ENCODE results near the gene MCFD2. TPM values are rescaled to one million over a fixed set of nuclear protein-coding genes. Genes with fewer than 3 reads are reported as not detected.

The MCFD2 gene
- total and polyA plus RNA-seq, 3 experiments from 2014 or later: 22.7 to 40.0 (median 37.2) TPM

DNA sequence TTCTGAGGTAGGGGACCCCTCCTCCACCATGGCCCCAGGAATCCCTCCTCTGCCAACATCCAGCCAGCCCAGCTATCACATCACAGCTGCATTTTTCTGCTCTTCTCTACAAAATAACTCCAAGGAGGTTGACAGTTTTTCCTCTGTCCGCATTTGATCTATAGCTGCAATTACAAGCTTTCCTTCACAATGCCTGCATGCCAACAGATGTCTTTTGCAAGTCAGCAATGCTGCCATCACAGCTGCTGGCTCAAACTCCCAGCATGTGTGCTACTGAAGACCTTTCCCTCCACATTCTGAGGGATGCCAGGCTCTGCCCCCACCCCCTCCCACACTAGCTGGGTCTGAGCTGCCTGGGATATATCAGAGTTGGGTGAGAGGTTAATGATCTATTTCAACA lies 51.7 kb downstream of the MCFD2 start:
- Mint-ChIP-seq H3K4me3 (no peak overlapping the region), H3K27ac (peak overlapping the region in 1 of 8 donors; percentile 43), H3K4me1 (peaks cover 0 to 1% (median 0%) of the 10 kb centered on the region in 3 donors), H3K9me3 (peaks cover 2 to 19% (median 10%) of the 10 kb centered on the region in 5 donors), H3K36me3 (peaks cover 0 to 6% (median 0%) of the 10 kb centered on the region in 3 donors), H3K27me3 (peaks cover 8 to 24% of the 10 kb centered on the region in 2 donors)
- no peak for DNase-seq
- no peaks in the 10 kb centered on the region for H3K27me3 ChIP-seq (ENCODE audit: insufficient read depth, low read length, poor library complexity, severe bottlenecking)
- no peak overlapping the region for H3K27ac ChIP-seq (ENCODE audit: low read depth, low read length)
- H3K4me1 ChIP-seq (ENCODE audit: insufficient read depth, low read length): no peaks in the 10 kb centered on the region
- peaks cover 7% of the 10 kb centered on the region for H3K9me3 ChIP-seq (ENCODE audit: low read length)
- ChIA-PET CTCF (interaction anchor here (0.6 kb wide), 1 partner anchor 101 kb away, joined by 3 read pairs; no protein-coding TSS in a partner anchor), POLR2A (no interaction called here)
- no peaks in the 10 kb centered on the region for H3K36me3 ChIP-seq (ENCODE audit: insufficient read depth, low read length)
- H3K4me3 ChIP-seq (ENCODE audit: low read length): no peak overlapping the region

DNA sequence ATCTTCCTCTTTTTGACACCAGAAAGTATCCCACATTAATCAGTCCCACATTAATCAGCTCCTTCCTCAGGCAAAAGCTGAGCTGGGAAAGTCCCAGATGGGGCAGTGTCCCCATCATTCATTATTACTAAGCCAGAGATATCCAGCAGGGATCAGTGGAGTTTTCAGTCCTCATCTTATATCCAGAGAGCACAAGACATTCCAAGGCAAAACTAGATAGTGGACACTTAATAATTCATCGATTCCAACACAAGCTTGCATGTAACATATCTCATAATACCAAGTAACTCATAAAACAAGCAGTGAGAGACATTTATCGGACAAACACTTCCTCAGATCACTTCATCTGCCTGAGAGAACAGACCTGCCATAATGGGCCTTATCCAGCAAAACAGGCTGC lies 53.1 kb downstream of the MCFD2 start:
- Mint-ChIP-seq H3K27ac (no peak overlapping the region), H3K4me1 (peaks cover 0 to 1% (median 0%) of the 10 kb centered on the region in 3 donors), H3K27me3 (peaks cover 8 to 24% of the 10 kb centered on the region in 2 donors), H3K4me3 (no peak overlapping the region), H3K9me3 (peaks cover 2 to 19% (median 10%) of the 10 kb centered on the region in 5 donors), H3K36me3 (peaks cover 0 to 6% (median 0%) of the 10 kb centered on the region in 3 donors)
- Histone ChIP-seq H3K36me3 (ENCODE audit: insufficient read depth, low read length) (no peaks in the 10 kb centered on the region), H3K27ac (ENCODE audit: low read depth, low read length) (no peak overlapping the region), H3K4me1 (ENCODE audit: insufficient read depth, low read length) (no peaks in the 10 kb centered on the region), H3K9me3 (ENCODE audit: low read length) (peaks cover 7% of the 10 kb centered on the region), H3K4me3 (ENCODE audit: low read length) (no peak overlapping the region), H3K27me3 (ENCODE audit: insufficient read depth, low read length, poor library complexity, severe bottlenecking) (no peaks in the 10 kb centered on the region)
- ChIA-PET POLR2A (no interaction called here), CTCF (no interaction called here)
- DNase-seq: no peak

DNA sequence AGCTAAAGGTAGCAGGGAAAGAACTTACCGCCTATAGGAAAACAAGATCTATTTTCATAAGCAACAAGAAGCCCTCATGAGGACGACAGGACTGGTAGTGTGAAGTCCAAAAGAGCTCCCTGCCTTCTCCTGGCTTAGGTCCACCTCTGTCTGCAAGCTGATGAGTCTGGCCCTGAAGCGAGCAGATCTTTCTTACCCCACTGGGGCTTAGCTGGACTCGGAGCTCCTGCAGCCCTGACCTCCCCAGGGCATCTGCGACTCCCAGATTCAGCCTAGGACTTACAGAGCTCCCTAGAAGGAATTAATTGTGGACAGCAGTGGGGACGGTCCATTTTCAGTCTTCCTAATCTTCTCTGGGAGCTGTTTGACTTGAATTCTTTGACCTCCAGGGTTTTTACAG lies 53.7 kb downstream of the MCFD2 start:
- Histone ChIP-seq H3K4me3 (ENCODE audit: low read length) (no peak overlapping the region), H3K9me3 (ENCODE audit: low read length) (peaks cover 7% of the 10 kb centered on the region), H3K27ac (ENCODE audit: low read depth, low read length) (no peak overlapping the region), H3K4me1 (ENCODE audit: insufficient read depth, low read length) (no peaks in the 10 kb centered on the region), H3K27me3 (ENCODE audit: insufficient read depth, low read length, poor library complexity, severe bottlenecking) (no peaks in the 10 kb centered on the region), H3K36me3 (ENCODE audit: insufficient read depth, low read length) (no peaks in the 10 kb centered on the region)
- POLR2A ChIA-PET: no interaction called here
- no peak for DNase-seq
- H3K4me3 Mint-ChIP-seq: no peak overlapping the region
- H3K4me1 Mint-ChIP-seq: peaks cover 0 to 1% (median 0%) of the 10 kb centered on the region in 3 donors
- H3K9me3 Mint-ChIP-seq: peaks cover 2 to 19% (median 10%) of the 10 kb centered on the region in 5 donors
- CTCF ChIA-PET: no interaction called here
- H3K36me3 Mint-ChIP-seq: peaks cover 0 to 6% (median 0%) of the 10 kb centered on the region in 3 donors
- no peak overlapping the region for H3K27ac Mint-ChIP-seq
- peaks cover 8 to 26% of the 10 kb centered on the region in 2 donors for H3K27me3 Mint-ChIP-seq

DNA sequence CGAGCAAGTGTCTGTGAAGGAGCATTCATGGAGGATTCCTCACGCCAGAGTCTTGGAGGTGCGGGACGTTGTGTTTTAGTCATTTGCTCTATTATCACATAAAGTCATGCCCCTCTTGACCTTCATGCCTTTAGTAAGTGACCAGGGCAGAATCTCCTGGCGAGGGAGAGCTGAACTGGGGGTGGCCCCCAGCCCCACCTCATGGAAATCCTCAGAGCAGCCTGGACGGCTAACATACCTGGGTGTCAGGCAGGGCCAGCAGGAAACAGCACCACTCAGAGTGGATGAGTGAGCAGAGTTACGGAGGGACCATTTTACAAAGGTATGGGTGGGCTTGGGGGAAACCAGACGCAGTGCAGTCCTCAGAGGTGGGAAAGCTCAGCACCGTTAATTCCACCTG lies 56.1 kb downstream of the MCFD2 start:
- no peaks in the 10 kb centered on the region for H3K4me1 ChIP-seq (ENCODE audit: insufficient read depth, low read length)
- H3K27ac Mint-ChIP-seq: no peak overlapping the region
- ChIA-PET CTCF (no interaction called here), POLR2A (no interaction called here)
- no peaks in the 10 kb centered on the region for H3K9me3 ChIP-seq (ENCODE audit: low read length)
- H3K4me1 Mint-ChIP-seq: no peaks in the 10 kb centered on the region
- H3K4me3 Mint-ChIP-seq: no peak overlapping the region
- peaks cover 0 to 2% (median 0%) of the 10 kb centered on the region in 3 donors for H3K36me3 Mint-ChIP-seq
- peaks cover 0 to 7% (median 3%) of the 10 kb centered on the region in 5 donors for H3K9me3 Mint-ChIP-seq
- no peaks in the 10 kb centered on the region for H3K36me3 ChIP-seq (ENCODE audit: insufficient read depth, low read length)
- no peaks in the 10 kb centered on the region for H3K27me3 ChIP-seq (ENCODE audit: insufficient read depth, low read length, poor library complexity, severe bottlenecking)
- DNase-seq: no peak
- H3K27me3 Mint-ChIP-seq: peaks cover 2 to 28% of the 10 kb centered on the region in 2 donors
- H3K27ac ChIP-seq (ENCODE audit: low read depth, low read length): no peak overlapping the region
- H3K4me3 ChIP-seq (ENCODE audit: low read length): no peak overlapping the region

DNA sequence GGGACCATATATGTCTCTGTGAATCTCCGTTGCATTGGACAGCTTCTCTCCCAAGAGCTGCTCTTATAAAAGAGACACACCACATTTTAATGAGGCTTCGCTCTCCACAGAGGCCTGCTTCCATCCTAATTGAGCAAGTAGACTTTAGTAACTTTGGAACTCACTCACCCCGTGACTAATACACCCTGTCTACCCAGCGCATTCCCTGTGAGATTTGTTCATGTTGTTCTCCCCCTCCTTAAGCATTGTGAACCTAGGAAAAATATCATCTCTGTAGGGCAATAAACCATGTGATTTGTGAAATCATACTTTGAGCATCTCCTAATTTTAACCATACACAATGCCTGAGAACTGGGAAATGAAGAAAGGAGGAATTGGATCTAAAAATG lies 56.9 kb downstream of the MCFD2 start:
- POLR2A ChIA-PET: no interaction called here
- CTCF ChIA-PET: no interaction called here
- Mint-ChIP-seq H3K27ac (peak overlapping the region in 1 of 8 donors; percentile 0), H3K4me3 (no peak overlapping the region), H3K27me3 (peaks cover 5 to 21% of the 10 kb centered on the region in 2 donors), H3K9me3 (peaks cover 0 to 2% (median 0%) of the 10 kb centered on the region in 5 donors), H3K4me1 (no peaks in the 10 kb centered on the region), H3K36me3 (no peaks in the 10 kb centered on the region)
- no peaks in the 10 kb centered on the region for H3K36me3 ChIP-seq (ENCODE audit: insufficient read depth, low read length)
- no peak overlapping the region for H3K27ac ChIP-seq (ENCODE audit: low read depth, low read length)
- H3K9me3 ChIP-seq (ENCODE audit: low read length): no peaks in the 10 kb centered on the region
- H3K27me3 ChIP-seq (ENCODE audit: insufficient read depth, low read length, poor library complexity, severe bottlenecking): no peaks in the 10 kb centered on the region
- no peaks in the 10 kb centered on the region for H3K4me1 ChIP-seq (ENCODE audit: insufficient read depth, low read length)
- DNase-seq: no peak
- no peak overlapping the region for H3K4me3 ChIP-seq (ENCODE audit: low read length)

DNA sequence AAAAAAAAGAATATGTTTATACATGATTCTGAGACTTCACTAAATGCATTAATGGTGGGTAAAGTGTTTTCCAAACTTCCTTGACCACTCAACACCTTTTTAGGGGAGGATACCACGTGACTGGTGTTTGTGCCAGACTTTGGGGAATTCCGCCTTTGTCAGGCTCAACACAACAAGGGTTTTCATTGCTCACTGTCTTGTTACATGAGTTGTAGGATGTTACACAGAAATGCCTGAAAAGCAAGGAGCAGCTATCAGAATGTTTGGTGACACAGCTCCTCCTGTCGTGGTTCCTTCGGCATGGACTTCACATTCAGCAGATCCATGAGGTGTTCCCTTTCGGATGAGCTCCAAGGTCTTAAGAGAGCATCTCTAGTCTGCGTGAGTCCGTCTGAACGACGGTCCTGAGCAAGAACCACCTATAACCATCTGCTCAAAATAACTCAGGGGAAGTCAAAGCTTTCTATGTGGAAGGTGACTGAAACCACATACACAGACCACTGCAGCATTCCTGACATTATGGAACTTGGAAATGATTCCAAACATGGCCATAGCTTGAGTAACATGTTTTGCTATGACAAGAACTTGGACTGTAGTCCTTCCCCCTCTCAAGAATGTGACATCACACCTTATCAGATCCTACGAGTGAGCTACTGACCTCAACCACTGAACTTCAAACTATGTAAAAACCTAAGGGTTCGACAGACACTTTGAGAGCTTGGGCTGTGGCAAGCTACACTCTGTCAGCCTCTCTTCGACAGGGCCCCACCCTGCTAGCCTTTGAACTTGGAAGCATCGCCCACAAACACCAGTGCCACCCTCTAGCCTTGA lies 57.5 kb downstream of the MCFD2 start:
- no peaks in the 10 kb centered on the region for H3K9me3 Mint-ChIP-seq
- ChIA-PET POLR2A (no interaction called here), CTCF (no interaction called here)
- no peaks in the 10 kb centered on the region for H3K36me3 Mint-ChIP-seq
- no peaks in the 10 kb centered on the region for H3K4me1 Mint-ChIP-seq
- Histone ChIP-seq H3K9me3 (ENCODE audit: low read length) (no peaks in the 10 kb centered on the region), H3K27ac (ENCODE audit: low read depth, low read length) (no peak overlapping the region), H3K4me1 (ENCODE audit: insufficient read depth, low read length) (no peaks in the 10 kb centered on the region), H3K4me3 (ENCODE audit: low read length) (no peak overlapping the region), H3K36me3 (ENCODE audit: insufficient read depth, low read length) (no peaks in the 10 kb centered on the region), H3K27me3 (ENCODE audit: insufficient read depth, low read length, poor library complexity, severe bottlenecking) (no peaks in the 10 kb centered on the region)
- H3K27me3 Mint-ChIP-seq: peaks cover 5 to 20% of the 10 kb centered on the region in 2 donors
- no peak overlapping the region for H3K4me3 Mint-ChIP-seq
- H3K27ac Mint-ChIP-seq: peak overlapping the region in 2 of 8 donors; percentile 0 to 63
- peak in 1 of 5 donors; percentile 22 for DNase-seq

DNA sequence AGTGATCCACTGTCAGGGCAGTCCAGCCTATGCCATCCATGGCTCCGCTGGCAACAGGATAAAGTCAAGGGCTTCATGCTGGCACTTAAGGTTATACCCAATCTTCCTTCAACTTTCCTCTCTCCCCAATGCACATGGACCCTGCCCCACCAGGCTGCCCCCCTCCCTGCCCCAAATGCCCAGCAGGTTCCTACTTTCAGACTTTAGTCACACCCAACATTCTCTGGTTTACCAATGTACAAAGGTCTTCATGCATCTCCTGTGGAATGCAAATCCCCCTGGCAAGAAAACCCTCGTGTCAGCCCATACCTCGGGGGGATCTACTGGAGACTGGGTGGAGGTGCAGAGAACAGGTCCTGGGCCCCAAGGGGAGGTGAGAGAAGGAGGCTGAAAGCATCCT lies 59.3 kb downstream of the MCFD2 start:
- Histone ChIP-seq H3K9me3 (ENCODE audit: low read length) (no peaks in the 10 kb centered on the region), H3K4me3 (ENCODE audit: low read length) (no peak overlapping the region), H3K4me1 (ENCODE audit: insufficient read depth, low read length) (no peaks in the 10 kb centered on the region), H3K36me3 (ENCODE audit: insufficient read depth, low read length) (no peaks in the 10 kb centered on the region), H3K27me3 (ENCODE audit: insufficient read depth, low read length, poor library complexity, severe bottlenecking) (no peaks in the 10 kb centered on the region), H3K27ac (ENCODE audit: low read depth, low read length) (no peak overlapping the region)
- Mint-ChIP-seq H3K27me3 (peaks cover 4 to 11% of the 10 kb centered on the region in 2 donors), H3K9me3 (no peaks in the 10 kb centered on the region), H3K4me1 (no peaks in the 10 kb centered on the region), H3K27ac (no peak overlapping the region), H3K4me3 (no peak overlapping the region), H3K36me3 (no peaks in the 10 kb centered on the region)
- POLR2A ChIA-PET: no interaction called here
- DNase-seq: no peak
- CTCF ChIA-PET: no interaction called here

DNA sequence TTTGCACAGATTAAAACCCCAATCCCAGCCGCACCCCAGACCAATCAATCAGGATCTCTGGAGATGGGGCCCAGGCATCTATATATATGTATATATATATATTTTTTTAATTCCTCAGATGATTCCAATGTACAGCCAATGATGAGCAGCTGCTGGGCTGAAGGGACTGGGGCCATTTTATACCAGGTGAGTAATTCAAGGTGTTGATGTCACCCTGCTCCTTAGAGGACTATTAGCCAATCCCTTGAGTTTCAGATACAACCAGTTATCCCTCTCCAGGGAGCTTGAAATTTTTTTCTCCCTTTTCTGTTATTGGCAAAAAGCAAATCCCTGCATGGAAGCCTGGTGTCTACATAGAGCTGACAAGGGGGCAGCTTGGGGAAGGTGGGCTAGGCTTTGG lies 59.8 kb downstream of the MCFD2 start:
- Histone ChIP-seq H3K36me3 (ENCODE audit: insufficient read depth, low read length) (no peaks in the 10 kb centered on the region), H3K27me3 (ENCODE audit: insufficient read depth, low read length, poor library complexity, severe bottlenecking) (no peaks in the 10 kb centered on the region), H3K4me3 (ENCODE audit: low read length) (no peak overlapping the region), H3K4me1 (ENCODE audit: insufficient read depth, low read length) (no peaks in the 10 kb centered on the region), H3K27ac (ENCODE audit: low read depth, low read length) (no peak overlapping the region), H3K9me3 (ENCODE audit: low read length) (no peaks in the 10 kb centered on the region)
- no peaks in the 10 kb centered on the region for H3K36me3 Mint-ChIP-seq
- no peaks in the 10 kb centered on the region for H3K4me1 Mint-ChIP-seq
- H3K27me3 Mint-ChIP-seq: peaks cover 4 to 8% of the 10 kb centered on the region in 2 donors
- no peak for DNase-seq
- ChIA-PET POLR2A (no interaction called here), CTCF (no interaction called here)
- no peak overlapping the region for H3K4me3 Mint-ChIP-seq
- H3K9me3 Mint-ChIP-seq: no peaks in the 10 kb centered on the region
- no peak overlapping the region for H3K27ac Mint-ChIP-seq

Measured in CD8-positive, alpha-beta memory T cell (primary cell).